Umbilical cord (tissue), 2 donors: ENCODE data around the gene DDX10. TPM values are rescaled to one million over a fixed set of nuclear protein-coding genes. Genes with fewer than 3 reads are reported as not detected.
A peak's percentile ranks its signal among the peaks of the same experiment; 100 is the strongest.
"Not testable (repeated sequence)": the region's sequence is repeated elsewhere in the genome, so short reads cannot be mapped to it uniquely, and the experiment has no call there.

Source experiments
- DNase-seq: peaks from one replicate; pipeline ENCODE4 v3.0.0-alpha.2; 2015; ENCODE audit warnings: low spot score
- total RNA-seq: library from RNA; depleted of rRNA; stranded (reverse); fragments of >200 nt; gene quantifications from one replicate; pipeline ENCODE4 v1.2.3, GENCODE V29; 2014; ENCODE audit warnings: low replicate concordance; ENCODE audit not compliant: insufficient read depth

DDX10 gene
- total RNA-seq, 1 donor from 2014 or later, result 35.9 TPM

GRCh38 chr11:108774037-108774730, 109.3 kb downstream of the DDX10 start:
- DNase-seq, result no peak

DNA sequence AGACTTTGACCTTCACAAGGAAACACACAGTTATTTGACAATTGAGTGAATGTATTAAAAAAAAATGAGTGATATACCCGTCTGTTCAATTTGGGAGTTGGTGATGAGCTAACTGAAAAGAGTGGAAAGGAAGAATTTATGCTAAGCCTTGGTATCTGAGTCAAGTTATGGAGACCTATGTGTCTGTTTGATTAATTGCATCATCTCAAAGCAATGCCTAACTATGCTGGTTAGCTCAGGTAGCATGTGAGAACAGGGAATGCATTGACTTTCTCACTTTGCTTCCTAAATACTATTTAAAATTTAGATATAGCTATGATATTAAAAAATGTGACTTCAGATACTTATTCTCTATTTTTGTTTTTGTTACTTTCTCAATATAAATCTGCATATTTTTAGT, 110.5 kb downstream of the DDX10 start:
- no peak for DNase-seq

- DNase-seq, result not testable (repeated sequence)
These were observed 114.3 kb downstream of the DDX10 start for GRCh38 chr11:108779147-108779546.

DNA sequence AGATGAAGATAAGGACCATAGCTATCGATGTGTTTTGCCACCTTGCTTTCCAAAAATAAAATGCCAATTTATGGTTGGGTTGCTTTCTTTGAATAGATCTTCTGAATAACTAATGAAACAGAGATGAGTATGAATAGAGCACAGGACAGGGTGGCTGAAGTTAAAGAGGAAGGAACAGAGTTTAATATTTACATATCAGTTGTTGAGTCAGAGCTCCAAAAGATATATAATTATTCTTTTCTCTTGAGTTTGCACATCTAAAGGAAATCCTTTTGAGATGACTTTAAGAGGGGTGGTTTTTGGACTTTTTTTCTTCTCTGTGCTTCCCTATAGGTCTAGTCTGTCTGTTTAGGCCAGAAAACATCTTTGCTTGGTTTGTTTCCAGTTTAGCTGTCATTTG, 115.2 kb downstream of the DDX10 start:
- no peak for DNase-seq

DNA sequence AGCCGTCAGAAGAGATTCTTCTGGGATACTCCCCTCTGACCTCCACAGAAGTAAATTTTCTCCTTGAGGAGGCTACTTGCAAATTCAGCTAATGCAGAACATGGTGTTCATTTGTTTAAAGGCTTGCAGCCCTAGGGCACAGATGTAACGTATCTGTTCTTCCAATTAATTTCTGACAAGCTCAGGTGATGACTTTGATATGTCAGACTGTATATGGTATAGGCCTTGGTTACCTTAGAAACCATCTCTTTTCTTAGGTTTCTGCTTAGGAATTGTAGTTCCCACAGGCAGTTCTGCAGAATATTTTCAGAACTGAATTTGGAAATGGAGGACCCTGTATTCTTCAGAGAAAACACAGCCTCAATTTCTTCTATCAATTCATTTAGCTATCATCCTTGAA, 117.1 kb downstream of the DDX10 start:
- DNase-seq, result no peak

DNA sequence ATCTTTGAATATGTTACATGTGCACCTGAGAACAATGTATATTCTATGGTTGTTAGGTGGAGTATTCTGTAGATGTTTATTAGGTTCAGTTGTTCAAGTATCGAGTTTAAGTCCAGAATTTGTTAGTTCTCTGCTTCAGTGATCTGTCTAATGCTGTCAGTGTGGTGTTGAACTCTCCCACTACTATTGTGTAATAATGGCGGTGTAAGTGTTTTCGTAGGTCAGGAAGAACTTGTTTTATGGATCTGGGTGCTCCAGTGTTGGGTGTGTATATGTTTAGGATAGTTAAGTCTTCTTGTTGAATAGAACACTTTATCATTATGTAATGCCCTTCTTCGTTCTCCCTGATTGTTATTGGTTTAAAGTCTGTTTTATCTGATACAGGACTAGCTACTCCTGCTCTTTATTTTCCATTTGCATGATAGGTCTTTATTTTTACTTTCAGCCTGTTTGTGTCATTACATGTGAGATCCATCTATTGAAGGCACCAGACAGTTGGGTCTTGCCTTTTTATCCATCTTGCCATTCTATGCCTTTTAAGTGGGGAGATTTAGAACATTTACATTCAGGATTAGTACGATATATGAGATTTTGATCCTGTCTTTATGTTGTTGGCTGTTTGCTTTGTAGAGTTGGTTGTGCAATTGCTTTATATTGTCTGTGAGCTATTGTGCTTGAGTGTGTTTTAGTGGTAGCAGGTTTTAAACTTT, 121.6 kb downstream of the DDX10 start:
- no peak for DNase-seq

DNA sequence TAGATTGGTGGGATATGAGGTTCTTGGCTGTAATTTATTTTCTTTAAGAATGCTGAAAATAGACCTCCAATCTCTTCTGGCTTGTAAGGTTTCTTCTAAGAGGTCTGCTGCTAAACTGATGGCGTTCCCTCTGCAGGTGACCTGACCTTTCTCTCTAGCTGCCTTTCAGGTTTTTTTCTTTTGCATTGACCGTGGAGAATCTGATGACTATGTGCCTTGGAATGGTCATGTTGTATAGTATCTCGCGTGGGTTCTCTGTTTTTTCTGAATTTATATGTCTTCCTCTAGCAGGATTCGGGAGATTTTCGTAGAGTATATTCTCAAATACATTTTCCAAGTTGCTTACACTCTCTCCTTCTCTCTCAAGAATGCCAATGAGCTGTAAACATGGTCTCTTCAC, 122.2 kb downstream of the DDX10 start:
- no peak for DNase-seq

GRCh38 chr11:108788565-108789199, 123.8 kb downstream of the DDX10 start:
- DNase-seq, result no peak

DNA sequence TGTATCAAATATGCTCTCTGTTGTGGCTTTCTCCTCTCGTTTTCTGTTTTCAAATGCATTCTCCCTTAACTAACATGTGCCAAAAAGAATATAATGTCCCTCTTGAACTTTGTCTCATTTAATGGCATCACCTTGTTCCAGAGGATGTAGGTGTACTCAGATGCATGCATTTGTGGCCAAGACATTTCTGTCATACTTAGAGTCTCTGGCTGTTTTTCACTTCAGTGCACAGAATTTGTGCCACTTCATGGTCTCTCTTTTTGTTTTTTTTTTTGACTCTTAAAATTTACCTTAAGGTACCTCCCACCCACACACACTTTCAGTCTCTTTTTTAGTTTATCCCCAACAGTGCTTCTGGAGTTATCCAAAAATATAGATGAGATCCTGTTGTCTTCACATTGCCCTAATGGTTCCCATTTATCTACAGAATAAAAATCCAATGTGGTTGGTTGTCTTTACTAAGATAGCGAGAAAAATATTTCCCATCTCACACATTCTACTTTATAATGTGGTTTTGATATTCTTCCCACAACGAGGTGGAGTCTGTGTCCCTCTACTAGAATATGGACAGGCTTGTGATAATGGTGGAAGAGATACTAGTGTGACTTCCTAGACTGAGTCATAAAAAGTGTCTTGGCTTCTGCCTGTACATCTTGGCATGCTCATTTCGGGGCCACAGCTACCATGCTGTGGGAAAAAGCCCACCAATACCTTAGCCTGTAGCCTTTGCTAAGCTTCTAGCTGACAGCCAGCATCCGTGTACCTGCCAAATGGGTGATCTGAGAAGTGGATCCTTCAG, 125.8 kb downstream of the DDX10 start:
- no peak for DNase-seq

DNA sequence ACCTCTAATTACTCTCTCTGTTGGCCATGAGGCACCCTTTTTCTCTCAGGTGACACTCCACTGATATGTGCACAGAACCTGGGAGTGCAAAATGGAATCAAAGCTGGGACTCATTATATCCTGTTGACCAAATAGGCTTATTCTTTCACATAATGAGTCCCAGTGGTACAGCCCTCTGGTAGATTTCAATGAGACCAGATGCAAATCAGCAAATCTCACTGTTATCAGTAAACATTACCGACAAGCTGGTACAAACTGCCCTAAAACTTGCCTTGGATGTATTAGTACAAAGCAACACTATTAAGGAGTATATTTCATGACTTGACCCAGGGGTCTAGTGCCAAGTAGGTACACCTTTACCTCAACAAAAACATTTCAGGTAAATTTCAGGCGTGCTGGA, 128.3 kb downstream of the DDX10 start:
- no peak for DNase-seq

DNA sequence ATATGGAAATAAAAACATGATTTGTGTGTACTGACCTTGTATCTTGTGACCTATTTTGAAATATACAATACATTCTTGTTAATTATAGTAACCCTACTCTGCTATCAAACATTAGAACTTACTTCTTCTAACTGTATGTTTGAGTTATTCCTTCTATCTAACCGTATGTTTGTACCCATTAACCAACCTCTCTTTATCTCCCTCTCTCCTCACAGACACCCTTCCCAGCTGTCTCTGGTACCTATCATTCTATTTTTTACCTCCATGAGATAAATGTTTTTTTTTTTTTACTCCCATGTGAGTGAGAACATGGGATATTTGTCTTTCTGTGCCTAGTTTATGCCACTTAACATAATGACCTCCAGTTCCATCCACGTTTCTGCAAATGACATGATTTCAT, 128.7 kb downstream of the DDX10 start:
- DNase-seq, result no peak

DNA sequence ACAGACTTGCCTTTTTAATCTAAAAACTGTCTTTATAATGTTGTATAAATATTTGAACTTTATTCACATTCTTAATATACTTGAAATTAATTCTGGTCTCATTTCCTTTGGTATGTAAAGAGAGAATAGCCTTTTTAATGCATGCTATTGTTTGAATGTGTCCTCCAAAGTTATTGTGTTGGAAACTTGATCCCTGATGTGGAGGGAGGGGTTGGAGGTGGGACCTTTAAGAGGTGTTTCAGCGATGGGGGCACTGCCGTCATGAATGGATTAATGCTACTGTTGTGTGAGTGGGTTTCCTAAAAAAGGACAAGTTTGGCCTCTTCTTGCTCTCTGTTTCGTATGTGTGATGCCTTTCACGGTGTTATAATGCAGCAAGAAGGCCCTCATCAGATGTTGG, 131.7 kb downstream of the DDX10 start:
- DNase-seq, result no peak

DNA sequence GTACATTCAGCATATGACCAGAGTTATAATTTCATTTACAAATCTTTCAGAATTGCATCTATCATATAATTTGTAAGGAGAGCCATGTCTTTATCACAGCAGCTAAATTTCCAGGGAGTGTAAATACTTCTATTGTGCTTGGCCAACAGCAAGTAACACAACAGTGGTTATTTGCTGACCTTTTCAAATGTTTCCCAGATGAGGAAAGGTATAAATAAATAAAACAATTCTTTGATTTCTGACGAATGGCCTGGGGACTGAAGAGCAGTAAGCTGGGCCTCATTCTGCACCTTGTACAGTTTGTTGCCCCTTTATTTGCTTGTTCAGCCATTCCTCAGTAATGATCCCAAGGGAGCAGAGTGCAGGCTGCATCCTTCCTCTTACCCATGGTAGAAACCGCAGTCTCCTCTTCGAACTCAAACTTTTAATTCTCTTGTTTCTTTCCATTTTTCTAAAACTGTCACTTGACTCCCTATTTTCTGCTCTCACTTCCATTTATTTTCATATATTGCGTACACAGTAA, 132.8 kb downstream of the DDX10 start:
- DNase-seq, result no peak

DNA sequence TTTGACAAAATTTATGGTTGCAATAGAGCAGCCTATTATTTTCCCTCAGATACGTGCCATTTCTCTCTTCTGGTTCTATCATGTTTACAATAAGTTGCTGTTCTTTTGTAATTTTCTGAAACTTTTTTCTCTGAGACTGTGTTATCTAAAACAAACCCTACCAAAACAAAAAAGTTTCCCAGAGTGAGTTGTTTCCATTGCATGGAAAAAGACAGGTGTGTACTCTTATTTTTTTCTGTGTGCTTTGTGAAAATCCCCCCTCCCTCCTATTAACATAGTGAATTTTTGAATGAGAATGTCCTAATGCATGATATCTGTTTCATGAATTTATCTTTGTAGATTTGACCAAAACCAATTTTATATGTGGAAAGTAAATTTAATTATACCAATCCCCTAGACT, 137.6 kb downstream of the DDX10 start:
- no peak for DNase-seq

- peak; percentile 4 for DNase-seq
These were observed 138.9 kb downstream of the DDX10 start for GRCh38 chr11:108803776-108804175.

- DNase-seq, result no peak
These were observed 139.6 kb downstream of the DDX10 start for GRCh38 chr11:108804511-108804910.

- DNase-seq, result no peak
These were observed 140.2 kb downstream of the DDX10 start for GRCh38 chr11:108805030-108805429.

- no peak for DNase-seq
These were observed 142.4 kb downstream of the DDX10 start for GRCh38 chr11:108807262-108807661.

DNA sequence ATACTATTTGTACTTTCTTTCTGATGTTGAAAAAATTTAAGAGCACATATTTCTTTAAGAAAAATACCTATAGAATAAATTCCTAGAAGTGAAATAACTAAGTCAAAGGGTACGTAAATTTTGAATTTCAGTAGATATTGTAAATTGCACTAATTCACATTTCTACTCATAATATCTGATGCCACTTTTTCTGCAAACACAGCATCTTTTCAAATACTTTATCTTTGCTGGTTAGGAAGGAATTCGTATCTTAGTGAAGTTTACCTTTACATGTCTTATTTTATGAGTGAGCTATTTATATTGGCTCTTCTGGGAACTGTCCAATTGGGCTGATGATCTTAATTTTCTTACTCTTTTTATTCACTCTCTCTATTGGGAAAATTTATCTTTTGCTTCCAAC, 148.2 kb downstream of the DDX10 start:
- DNase-seq, result no peak

DNA sequence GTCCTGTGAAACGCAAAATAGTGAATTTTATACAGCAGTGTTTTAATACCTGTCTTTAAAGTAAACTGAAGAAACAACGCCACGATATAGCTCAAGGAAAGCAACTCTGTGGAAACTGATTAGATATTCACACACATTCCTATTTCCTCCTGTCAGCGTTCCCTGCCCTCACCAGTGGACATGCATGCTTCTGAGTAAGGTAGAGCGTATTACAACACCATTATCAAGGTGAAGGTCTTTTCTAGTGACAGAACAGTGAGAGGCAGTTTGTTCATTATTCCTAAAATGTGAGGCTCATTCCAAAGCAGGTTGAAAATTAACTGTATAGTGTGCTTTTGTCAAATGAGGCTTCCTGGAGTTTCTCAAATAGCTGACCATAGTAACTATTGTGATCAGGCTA, 153.1 kb downstream of the DDX10 start:
- DNase-seq, result no peak

GRCh38 chr11:108818971-108819370, 154.1 kb downstream of the DDX10 start:
- DNase-seq, result no peak

DNA sequence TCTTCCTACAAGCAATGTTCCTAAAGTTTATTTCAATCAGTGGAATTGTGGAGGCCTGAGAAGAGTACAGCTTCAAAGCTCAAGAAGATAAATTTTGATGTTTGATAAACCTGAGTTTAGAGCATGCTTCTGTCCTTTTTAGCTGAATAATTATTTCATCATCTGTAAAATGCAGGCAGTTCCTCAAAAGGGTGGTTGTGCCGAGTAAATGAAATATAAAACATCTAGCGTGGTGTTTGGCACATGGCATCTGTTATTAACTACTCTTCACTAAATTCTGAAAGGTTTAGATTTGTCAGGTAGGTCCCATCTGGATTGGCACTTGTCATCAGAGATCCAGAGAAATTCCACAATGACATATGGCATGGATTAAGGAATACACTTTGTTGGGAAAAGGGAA, 155.1 kb downstream of the DDX10 start:
- no peak for DNase-seq
